Measurements from ENCODE around the gene TLCD2. TPM values are rescaled to one million over a fixed set of nuclear protein-coding genes. Genes with fewer than 3 reads are reported as not detected.

Gene TLCD2
- total and polyA plus RNA-seq, 9 of the 15 experiments (the other 6 are each of a cell fraction or from before 2014, with no cell fraction given) = 0.10 to 0.89 (median 0.58) TPM

- TF ChIP-seq, protein P1, sequence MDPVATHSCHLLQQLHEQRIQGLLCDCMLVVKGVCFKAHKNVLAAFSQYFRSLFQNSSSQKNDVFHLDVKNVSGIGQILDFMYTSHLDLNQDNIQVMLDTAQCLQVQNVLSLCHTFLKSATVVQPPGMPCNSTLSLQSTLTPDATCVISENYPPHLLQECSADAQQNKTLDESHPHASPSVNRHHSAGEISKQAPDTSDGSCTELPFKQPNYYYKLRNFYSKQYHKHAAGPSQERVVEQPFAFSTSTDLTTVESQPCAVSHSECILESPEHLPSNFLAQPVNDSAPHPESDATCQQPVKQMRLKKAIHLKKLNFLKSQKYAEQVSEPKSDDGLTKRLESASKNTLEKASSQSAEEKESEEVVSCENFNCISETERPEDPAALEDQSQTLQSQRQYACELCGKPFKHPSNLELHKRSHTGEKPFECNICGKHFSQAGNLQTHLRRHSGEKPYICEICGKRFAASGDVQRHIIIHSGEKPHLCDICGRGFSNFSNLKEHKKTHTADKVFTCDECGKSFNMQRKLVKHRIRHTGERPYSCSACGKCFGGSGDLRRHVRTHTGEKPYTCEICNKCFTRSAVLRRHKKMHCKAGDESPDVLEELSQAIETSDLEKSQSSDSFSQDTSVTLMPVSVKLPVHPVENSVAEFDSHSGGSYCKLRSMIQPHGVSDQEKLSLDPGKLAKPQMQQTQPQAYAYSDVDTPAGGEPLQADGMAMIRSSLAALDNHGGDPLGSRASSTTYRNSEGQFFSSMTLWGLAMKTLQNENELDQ (CRISPR knock-in tag; IDR thresholded peaks at IDR 0.05; ENCODE audit: borderline replicate concordance) = no peak
- TF ChIP-seq KDM4B (IDR thresholded peaks at IDR 0.05; ENCODE audit: borderline replicate concordance in 2 of 2, low read depth in 1 of 2) (no peak), THAP12 (CRISPR knock-in tag; IDR thresholded peaks at IDR 0.05) (no peak), SRSF7 (optimal IDR thresholded peaks at IDR 0.05; ENCODE audit: low read depth, low read length) (no peak), CBFA2T2 (conservative IDR thresholded peaks at IDR 0.05) (peak; percentile 82), ZNF668 (CRISPR knock-in tag; IDR thresholded peaks at IDR 0.05) (no peak), E2F3 (CRISPR knock-in tag; IDR thresholded peaks at IDR 0.05) (peak; percentile 61; the same call in 1 of the 2 replicates), ZNF583 (CRISPR knock-in tag; IDR thresholded peaks at IDR 0.05) (no peak), JUND (IDR thresholded peaks at IDR 0.05; ENCODE audit: borderline replicate concordance, low read depth, low read length) (peak; percentile 48; the same call in 1 of the 2 replicates), JUND (tag; IDR thresholded peaks at IDR 0.05; ENCODE audit: borderline replicate concordance, low read depth, low read length) (peak; percentile 58; the same call in 1 of the 3 replicates), POLR2G (IDR thresholded peaks at IDR 0.05; ENCODE audit: low read depth, low read length) (peak; percentile 77), STAG1 (CRISPR knock-in tag; IDR thresholded peaks at IDR 0.05; ENCODE audit: borderline replicate concordance) (no peak), ZNF436 (CRISPR knock-in tag; IDR thresholded peaks at IDR 0.05) (no peak), ZNF79 (CRISPR knock-in tag; IDR thresholded peaks at IDR 0.05; ENCODE audit: low read depth) (no peak), ZBED1 (IDR thresholded peaks at IDR 0.05) (no peak), THRB (CRISPR knock-in tag; conservative IDR thresholded peaks at IDR 0.05) (no peak), SMAD1 (IDR thresholded peaks at IDR 0.05; ENCODE audit: low read depth, low read length, partially characterized antibody) (peak; percentile 55), SP1 (CRISPR knock-in tag; IDR thresholded peaks at IDR 0.05) (peak; percentile 55)
- TF ChIP-seq, protein P2, sequence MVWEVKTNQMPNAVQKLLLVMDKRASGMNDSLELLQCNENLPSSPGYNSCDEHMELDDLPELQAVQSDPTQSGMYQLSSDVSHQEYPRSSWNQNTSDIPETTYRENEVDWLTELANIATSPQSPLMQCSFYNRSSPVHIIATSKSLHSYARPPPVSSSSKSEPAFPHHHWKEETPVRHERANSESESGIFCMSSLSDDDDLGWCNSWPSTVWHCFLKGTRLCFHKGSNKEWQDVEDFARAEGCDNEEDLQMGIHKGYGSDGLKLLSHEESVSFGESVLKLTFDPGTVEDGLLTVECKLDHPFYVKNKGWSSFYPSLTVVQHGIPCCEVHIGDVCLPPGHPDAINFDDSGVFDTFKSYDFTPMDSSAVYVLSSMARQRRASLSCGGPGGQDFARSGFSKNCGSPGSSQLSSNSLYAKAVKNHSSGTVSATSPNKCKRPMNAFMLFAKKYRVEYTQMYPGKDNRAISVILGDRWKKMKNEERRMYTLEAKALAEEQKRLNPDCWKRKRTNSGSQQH (CRISPR knock-in tag; IDR thresholded peaks at IDR 0.05) = no peak
These were observed 20.4 kb upstream of the TLCD2 start (continued) for GRCh38 chr17:1730326-1731193.
